Sigmoid colon (tissue), 4 donors: ENCODE results near the gene NUCKS1.

ENCODE experiments used
- CTCF ChIP-seq, 4 experiments: fragments of 450-650 bp in 3 of 4; fragments of 200-600 bp in 1 of 4; IDR thresholded peaks; one replicate each; pipeline ENCODE4 v1.5.1; 2016 to 2019; ENCODE audit warnings: antibody characterized with exemption in 4 of 4, mild to moderate bottlenecking in 3 of 4, moderate library complexity in 2 of 4
- EP300 ChIP-seq, 4 donors: sonication (generic); formaldehyde crosslinking; IDR thresholded peaks; one replicate each; pipeline ENCODE4 v1.6.1; 2017; ENCODE audit warnings: antibody characterized with exemption in 4 of 4
- POLR2A ChIP-seq, 2 donors: fragments of 450-650 bp; IDR thresholded peaks; one replicate each; pipeline ENCODE4 v1.6.1; 2016; ENCODE audit warnings: antibody characterized with exemption in 2 of 2, mild to moderate bottlenecking in 2 of 2, moderate library complexity in 2 of 2

GRCh38 chr1:205766038-205766437 lies 16.1 kb upstream of the NUCKS1 start:
- TF ChIP-seq CTCF (IDR thresholded peaks at IDR 0.05), result no peak
- TF ChIP-seq POLR2A (IDR thresholded peaks at IDR 0.05), result no peak
- TF ChIP-seq EP300 (IDR thresholded peaks at IDR 0.05), result no peak
